PFSK-1 (cell line): Measurements from ENCODE around the gene KCNK17.

Experiments
- FOXP2 ChIP-seq: optimal IDR thresholded peaks from 2 replicates; pipeline ENCODE3; 2011; ENCODE audit warnings: borderline replicate concordance, control low read depth, inconsistent platforms; ENCODE audit not compliant: insufficient read depth; ENCODE audit errors: extremely low read length, extremely low read depth
- POLR2AphosphoS5 ChIP-seq: IDR thresholded peaks from 2 replicates; pipeline ENCODE4 v1.6.1; 2012; ENCODE audit warnings: low read depth, mild to moderate bottlenecking, control low read depth, low read length, moderate library complexity
- REST ChIP-seq, 2 experiments: IDR thresholded peaks; 2 replicates each; pipeline versions ENCODE4 v1.6.1 to v1.8.0; 2011 to 2012; ENCODE audit warnings: low read depth in 2 of 2, low read length in 2 of 2, control low read depth in 1 of 2, inconsistent platforms in 1 of 2, mild to moderate bottlenecking in 1 of 2, moderate library complexity in 1 of 2; ENCODE audit not compliant: insufficient read depth in 1 of 2
- SIN3A ChIP-seq: IDR thresholded peaks from 2 replicates; pipeline ENCODE4 v1.6.1; 2012; ENCODE audit warnings: mild to moderate bottlenecking, low read length, moderate library complexity, borderline replicate concordance; ENCODE audit not compliant: insufficient read depth
- TAF1 ChIP-seq: IDR thresholded peaks from 2 replicates; pipeline ENCODE4 v1.6.1; 2012; ENCODE audit warnings: low read length, control low read depth, borderline replicate concordance; ENCODE audit not compliant: insufficient read depth

KCNK17 gene

GRCh38 chr6:39294899-39295298 lies 19.3 kb downstream of the KCNK17 start:
- TF ChIP-seq REST (IDR thresholded peaks at IDR 0.05; ENCODE audit: insufficient read depth in 1 of 2, low read depth in 2 of 2, low read length in 2 of 2) (no peak), SIN3A (no peak), POLR2AphosphoS5 (no peak), FOXP2 (no peak), TAF1 (no peak)

GRCh38 chr6:39294133-39294532 lies 20.1 kb downstream of the KCNK17 start:
- no peak for TF ChIP-seq REST (IDR thresholded peaks at IDR 0.05; ENCODE audit: insufficient read depth in 1 of 2, low read depth in 2 of 2, low read length in 2 of 2)
- no peak for TF ChIP-seq POLR2AphosphoS5
- TF ChIP-seq FOXP2, result no peak
- TF ChIP-seq SIN3A, result no peak
- TF ChIP-seq TAF1, result no peak

- TF ChIP-seq TAF1, result no peak
- no peak for TF ChIP-seq FOXP2
- TF ChIP-seq SIN3A, result no peak
- TF ChIP-seq REST (IDR thresholded peaks at IDR 0.05; ENCODE audit: insufficient read depth in 1 of 2, low read depth in 2 of 2, low read length in 2 of 2), result no peak
- TF ChIP-seq POLR2AphosphoS5, result no peak
Observed at GRCh38 chr6:39292637-39293036, 21.6 kb downstream of the KCNK17 start.

- no peak for TF ChIP-seq FOXP2
- no peak for TF ChIP-seq POLR2AphosphoS5
- TF ChIP-seq TAF1, result no peak
- no peak for TF ChIP-seq REST (IDR thresholded peaks at IDR 0.05; ENCODE audit: insufficient read depth in 1 of 2, low read depth in 2 of 2, low read length in 2 of 2)
- no peak for TF ChIP-seq SIN3A
Observed at GRCh38 chr6:39289490-39289889, 24.7 kb downstream of the KCNK17 start.

- no peak for TF ChIP-seq POLR2AphosphoS5
- no peak for TF ChIP-seq REST (IDR thresholded peaks at IDR 0.05; ENCODE audit: insufficient read depth in 1 of 2, low read depth in 2 of 2, low read length in 2 of 2)
- no peak for TF ChIP-seq SIN3A
- no peak for TF ChIP-seq TAF1
- no peak for TF ChIP-seq FOXP2
Observed at GRCh38 chr6:39287601-39288000, 26.6 kb downstream of the KCNK17 start.
